HepG2 (cell line): ENCODE results near the gene WDR73. TPM values are rescaled to one million over a fixed set of nuclear protein-coding genes. Genes with fewer than 3 reads are reported as not detected.

Experiments used
- ASH2L ChIP-seq: fragments of 300-600, 200-600 bp; sonication (generic); IDR thresholded peaks from 2 replicates; pipeline ENCODE4 v1.7.0; 2017; ENCODE audit warnings: low read depth, mild to moderate bottlenecking, moderate library complexity, mixed read lengths, low read length; ENCODE audit not compliant: insufficient read length
- ATAD3A ChIP-seq: sonication (generic); formaldehyde crosslinking; IDR thresholded peaks from 2 replicates; pipeline ENCODE4 v1.4.0; 2020; ENCODE audit warnings: missing genetic modification reagents
- DR1 ChIP-seq: sonication (generic); formaldehyde crosslinking; IDR thresholded peaks from 2 replicates; pipeline ENCODE4 v1.8.0; 2021; ENCODE audit warnings: mild to moderate bottlenecking, missing genetic modification reagents, inconsistent platforms
- FOXA1 ChIP-seq, 2 experiments: fragments of 450-650 bp in 1 of 2; sonication (generic) in 1 of 2; formaldehyde crosslinking in 1 of 2; IDR thresholded peaks; 2 replicates each; pipeline versions ENCODE4 v1.4.0 to v1.6.1; 2016 to 2020; ENCODE audit warnings: missing genetic modification reagents in 1 of 2
- FOXJ3 ChIP-seq: sonication (generic); formaldehyde crosslinking; IDR thresholded peaks from 2 replicates; pipeline ENCODE4 v1.4.0; 2020; ENCODE audit warnings: missing genetic modification reagents, mild to moderate bottlenecking, borderline replicate concordance
- JUND ChIP-seq: sonication (generic); formaldehyde crosslinking; IDR thresholded peaks from 2 replicates; pipeline ENCODE4 v1.8.0; 2022; ENCODE audit warnings: mild to moderate bottlenecking, missing genetic modification reagents
- KMT2B ChIP-seq: IDR thresholded peaks from 2 replicates; pipeline ENCODE4 v1.6.1; 2016; ENCODE audit warnings: missing genetic modification reagents, missing compliant biosample characterization
- MATR3 ChIP-seq: sonication (generic); formaldehyde crosslinking; IDR thresholded peaks from 2 replicates; pipeline ENCODE4 v1.4.0; 2020; ENCODE audit warnings: missing genetic modification reagents
- MEF2D ChIP-seq: sonication (generic); formaldehyde crosslinking; IDR thresholded peaks from 2 replicates; pipeline ENCODE4 v1.5.1; 2020; ENCODE audit warnings: mild to moderate bottlenecking, missing genetic modification reagents
- NFYC ChIP-seq: IDR thresholded peaks from 2 replicates; pipeline ENCODE4 v1.6.1; 2016; ENCODE audit warnings: missing genetic modification reagents, missing compliant biosample characterization
- PAF1 ChIP-seq: IDR thresholded peaks from 2 replicates; pipeline ENCODE4 v1.6.1; 2016; ENCODE audit warnings: missing genetic modification reagents, missing compliant biosample characterization
- PPARG ChIP-seq: conservative IDR thresholded peaks from 2 replicates; pipeline ENCODE4 v1.6.1; 2016; ENCODE audit warnings: missing biosample characterization, missing genetic modification reagents
- SP1 ChIP-seq, 2 experiments: fragments of 450-650 bp in 1 of 2; sonication (generic) in 1 of 2; formaldehyde crosslinking in 1 of 2; IDR thresholded peaks; 2 replicates each; pipeline versions ENCODE4 v1.4.0 to v1.6.1; 2016 to 2020; ENCODE audit warnings: missing genetic modification reagents in 1 of 2
- ZFP1 ChIP-seq: IDR thresholded peaks from 2 replicates; pipeline ENCODE4 v1.6.1; 2016
- ZFP36 ChIP-seq: fragments of 150-350 bp; IDR thresholded peaks from 2 replicates; pipeline ENCODE4 v1.6.1; 2018; ENCODE audit warnings: borderline replicate concordance, low read length, low read depth; ENCODE audit not compliant: partially characterized antibody
- ZKSCAN5 ChIP-seq: sonication (generic); formaldehyde crosslinking; IDR thresholded peaks from 2 replicates; pipeline ENCODE4 v1.5.1; 2020; ENCODE audit warnings: mild to moderate bottlenecking, missing genetic modification reagents
- ZMYM3 ChIP-seq: sonication (generic); formaldehyde crosslinking; IDR thresholded peaks from 2 replicates; pipeline ENCODE4 v1.5.1; 2020; ENCODE audit warnings: mild to moderate bottlenecking, missing genetic modification reagents
- ZNF124 ChIP-seq: sonication (generic); formaldehyde crosslinking; IDR thresholded peaks from 2 replicates; pipeline ENCODE4 v1.4.0; 2020; ENCODE audit warnings: missing genetic modification reagents
- ZNF20 ChIP-seq: sonication (generic); formaldehyde crosslinking; IDR thresholded peaks from 2 replicates; pipeline ENCODE4 v1.4.0; 2020; ENCODE audit warnings: mild to moderate bottlenecking, moderate library complexity, missing genetic modification reagents
- ZNF563 ChIP-seq: sonication (generic); formaldehyde crosslinking; IDR thresholded peaks from 2 replicates; pipeline ENCODE4 v1.8.0; 2022; ENCODE audit warnings: mild to moderate bottlenecking, moderate library complexity, missing genetic modification reagents
- ZNF614 ChIP-seq: IDR thresholded peaks from 2 replicates; pipeline ENCODE4 v1.6.1; 2018; ENCODE audit warnings: missing biosample characterization, missing genetic modification reagents, inconsistent platforms, borderline replicate concordance
- polyA plus RNA-seq, 8 experiments: library from polyadenylated mRNA; depleted of rRNA in 3 of 8; stranded (reverse) in 7 of 8; unstranded in 1 of 8; fragments of >200 nt; fragmentation: Illumina TruSeq in 4 of 8; extraction: Trizol in 4 of 8; gene quantifications; 2 replicates each; pipeline versions ENCODE4 v1.2.1 to v1.2.3, GENCODE V29; 2011 to 2016; ENCODE audit warnings: low read depth in 4 of 8, missing spikeins in 1 of 8, mixed read lengths in 1 of 8; ENCODE audit not compliant: insufficient read depth in 1 of 8
- total RNA-seq, 5 experiments: library from RNA; depleted of rRNA; stranded (reverse); fragments of >200 nt; fragmentation: Illumina TruSeq; extraction: Trizol; gene quantifications; 2 replicates each; pipeline ENCODE4 v1.2.3, GENCODE V29; 2016; ENCODE audit warnings: low read depth in 1 of 5
- TF ChIP-seq, protein P1 (sequence below): IDR thresholded peaks from 2 replicates; pipeline ENCODE4 v1.6.1; 2016
- TF ChIP-seq, protein P2 (sequence below): sonication (generic); formaldehyde crosslinking; IDR thresholded peaks from 2 replicates; pipeline ENCODE4 v1.4.0; 2020; ENCODE audit warnings: mild to moderate bottlenecking, missing genetic modification reagents
- TF ChIP-seq, protein P3 (sequence below): sonication (generic); formaldehyde crosslinking; IDR thresholded peaks from 2 replicates; pipeline ENCODE4 v1.5.1; 2020; ENCODE audit warnings: missing genetic modification reagents, mild to moderate bottlenecking, borderline replicate concordance
- TF ChIP-seq, protein P4 (sequence below): sonication (generic); formaldehyde crosslinking; IDR thresholded peaks from 2 replicates; pipeline ENCODE4 v1.4.0; 2020; ENCODE audit warnings: missing genetic modification reagents, borderline replicate concordance

The WDR73 gene
- total and polyA plus RNA-seq, 2 of the 13 experiments (the other 11 are each of a cell fraction or from before 2014, with no cell fraction given) = 20.0 to 35.5 TPM

DNA sequence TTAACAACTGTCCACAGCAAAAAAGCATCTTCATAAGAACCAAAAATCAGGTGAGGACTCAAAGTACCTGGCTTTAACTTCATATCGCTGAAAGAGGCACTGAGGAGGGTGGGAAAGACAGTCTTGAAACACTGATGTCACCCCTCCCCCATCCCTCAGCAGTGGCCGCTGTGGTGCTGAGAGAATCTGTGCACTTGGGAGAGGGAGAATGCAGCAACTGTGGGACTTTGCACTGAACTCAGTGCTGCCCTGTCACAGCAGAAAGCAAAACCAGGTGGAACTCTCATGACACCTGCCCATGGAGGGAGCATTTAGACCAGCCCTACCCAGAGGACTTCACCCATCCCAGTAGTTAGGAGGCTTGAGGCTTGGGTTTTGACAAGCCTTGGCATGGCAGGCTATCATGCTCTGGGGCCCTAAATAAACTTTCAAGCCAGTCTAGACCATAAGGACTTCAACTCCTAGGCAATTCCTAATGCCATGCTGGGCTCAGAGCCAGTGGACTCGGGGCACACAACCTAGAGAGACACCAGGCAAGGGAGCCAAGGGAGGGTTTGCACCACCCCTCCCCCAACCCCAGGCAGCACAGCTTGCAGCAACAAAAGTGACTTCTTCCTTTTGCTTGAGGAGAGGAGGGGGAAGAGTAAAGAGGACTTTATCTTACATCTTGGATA, 59.3 kb downstream of the WDR73 start (continued):
- no peak for TF ChIP-seq DR1 (CRISPR knock-in tag)
- TF ChIP-seq, protein P1, sequence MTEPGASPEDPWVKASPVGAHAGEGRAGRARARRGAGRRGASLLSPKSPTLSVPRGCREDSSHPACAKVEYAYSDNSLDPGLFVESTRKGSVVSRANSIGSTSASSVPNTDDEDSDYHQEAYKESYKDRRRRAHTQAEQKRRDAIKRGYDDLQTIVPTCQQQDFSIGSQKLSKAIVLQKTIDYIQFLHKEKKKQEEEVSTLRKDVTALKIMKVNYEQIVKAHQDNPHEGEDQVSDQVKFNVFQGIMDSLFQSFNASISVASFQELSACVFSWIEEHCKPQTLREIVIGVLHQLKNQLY (CRISPR knock-in tag) = no peak
- no peak for TF ChIP-seq MATR3 (CRISPR knock-in tag)
- TF ChIP-seq, protein P2, sequence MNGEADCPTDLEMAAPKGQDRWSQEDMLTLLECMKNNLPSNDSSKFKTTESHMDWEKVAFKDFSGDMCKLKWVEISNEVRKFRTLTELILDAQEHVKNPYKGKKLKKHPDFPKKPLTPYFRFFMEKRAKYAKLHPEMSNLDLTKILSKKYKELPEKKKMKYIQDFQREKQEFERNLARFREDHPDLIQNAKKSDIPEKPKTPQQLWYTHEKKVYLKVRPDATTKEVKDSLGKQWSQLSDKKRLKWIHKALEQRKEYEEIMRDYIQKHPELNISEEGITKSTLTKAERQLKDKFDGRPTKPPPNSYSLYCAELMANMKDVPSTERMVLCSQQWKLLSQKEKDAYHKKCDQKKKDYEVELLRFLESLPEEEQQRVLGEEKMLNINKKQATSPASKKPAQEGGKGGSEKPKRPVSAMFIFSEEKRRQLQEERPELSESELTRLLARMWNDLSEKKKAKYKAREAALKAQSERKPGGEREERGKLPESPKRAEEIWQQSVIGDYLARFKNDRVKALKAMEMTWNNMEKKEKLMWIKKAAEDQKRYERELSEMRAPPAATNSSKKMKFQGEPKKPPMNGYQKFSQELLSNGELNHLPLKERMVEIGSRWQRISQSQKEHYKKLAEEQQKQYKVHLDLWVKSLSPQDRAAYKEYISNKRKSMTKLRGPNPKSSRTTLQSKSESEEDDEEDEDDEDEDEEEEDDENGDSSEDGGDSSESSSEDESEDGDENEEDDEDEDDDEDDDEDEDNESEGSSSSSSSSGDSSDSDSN (CRISPR knock-in tag) = 0 out of 2 replicates have a peak, but pooled peaks have one; percentile 24
- no peak for TF ChIP-seq ZNF20 (CRISPR knock-in tag)
- no peak for TF ChIP-seq MEF2D
- TF ChIP-seq NFYC (CRISPR knock-in tag) = no peak
- TF ChIP-seq ATAD3A (CRISPR knock-in tag) = no peak
- TF ChIP-seq ZNF563 (CRISPR knock-in tag) = peak; percentile 91
- TF ChIP-seq ZNF614 (CRISPR knock-in tag) = 0 out of 2 replicates have a peak, but pooled peaks have one; percentile 44
- TF ChIP-seq SP1 (IDR thresholded peaks at IDR 0.05) = no peak
- no peak for TF ChIP-seq SP1 (CRISPR knock-in tag; IDR thresholded peaks at IDR 0.05)
- TF ChIP-seq PAF1 (CRISPR knock-in tag) = no peak
- no peak for TF ChIP-seq PPARG (CRISPR knock-in tag)
- peak; percentile 35; the same call in 1 of the 2 replicates for TF ChIP-seq KMT2B (CRISPR knock-in tag)
- TF ChIP-seq ASH2L = peak; percentile 57
- TF ChIP-seq, protein P3, sequence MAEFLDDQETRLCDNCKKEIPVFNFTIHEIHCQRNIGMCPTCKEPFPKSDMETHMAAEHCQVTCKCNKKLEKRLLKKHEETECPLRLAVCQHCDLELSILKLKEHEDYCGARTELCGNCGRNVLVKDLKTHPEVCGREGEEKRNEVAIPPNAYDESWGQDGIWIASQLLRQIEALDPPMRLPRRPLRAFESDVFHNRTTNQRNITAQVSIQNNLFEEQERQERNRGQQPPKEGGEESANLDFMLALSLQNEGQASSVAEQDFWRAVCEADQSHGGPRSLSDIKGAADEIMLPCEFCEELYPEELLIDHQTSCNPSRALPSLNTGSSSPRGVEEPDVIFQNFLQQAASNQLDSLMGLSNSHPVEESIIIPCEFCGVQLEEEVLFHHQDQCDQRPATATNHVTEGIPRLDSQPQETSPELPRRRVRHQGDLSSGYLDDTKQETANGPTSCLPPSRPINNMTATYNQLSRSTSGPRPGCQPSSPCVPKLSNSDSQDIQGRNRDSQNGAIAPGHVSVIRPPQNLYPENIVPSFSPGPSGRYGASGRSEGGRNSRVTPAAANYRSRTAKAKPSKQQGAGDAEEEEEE (CRISPR knock-in tag) = no peak
- no peak for TF ChIP-seq ZFP36
- TF ChIP-seq FOXA1 (IDR thresholded peaks at IDR 0.05) = no peak
- no peak for TF ChIP-seq FOXA1 (CRISPR knock-in tag; IDR thresholded peaks at IDR 0.05)
- TF ChIP-seq ZMYM3 (CRISPR knock-in tag) = 0 out of 2 replicates have a peak, but pooled peaks have one; percentile 20
- TF ChIP-seq ZNF124 (CRISPR knock-in tag) = no peak
- TF ChIP-seq, protein P4, sequence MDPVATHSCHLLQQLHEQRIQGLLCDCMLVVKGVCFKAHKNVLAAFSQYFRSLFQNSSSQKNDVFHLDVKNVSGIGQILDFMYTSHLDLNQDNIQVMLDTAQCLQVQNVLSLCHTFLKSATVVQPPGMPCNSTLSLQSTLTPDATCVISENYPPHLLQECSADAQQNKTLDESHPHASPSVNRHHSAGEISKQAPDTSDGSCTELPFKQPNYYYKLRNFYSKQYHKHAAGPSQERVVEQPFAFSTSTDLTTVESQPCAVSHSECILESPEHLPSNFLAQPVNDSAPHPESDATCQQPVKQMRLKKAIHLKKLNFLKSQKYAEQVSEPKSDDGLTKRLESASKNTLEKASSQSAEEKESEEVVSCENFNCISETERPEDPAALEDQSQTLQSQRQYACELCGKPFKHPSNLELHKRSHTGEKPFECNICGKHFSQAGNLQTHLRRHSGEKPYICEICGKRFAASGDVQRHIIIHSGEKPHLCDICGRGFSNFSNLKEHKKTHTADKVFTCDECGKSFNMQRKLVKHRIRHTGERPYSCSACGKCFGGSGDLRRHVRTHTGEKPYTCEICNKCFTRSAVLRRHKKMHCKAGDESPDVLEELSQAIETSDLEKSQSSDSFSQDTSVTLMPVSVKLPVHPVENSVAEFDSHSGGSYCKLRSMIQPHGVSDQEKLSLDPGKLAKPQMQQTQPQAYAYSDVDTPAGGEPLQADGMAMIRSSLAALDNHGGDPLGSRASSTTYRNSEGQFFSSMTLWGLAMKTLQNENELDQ (CRISPR knock-in tag) = no peak; the same call in 1 of the 2 replicates
- no peak for TF ChIP-seq JUND (CRISPR knock-in tag)
- no peak for TF ChIP-seq ZFP1
- TF ChIP-seq FOXJ3 = no peak
- no peak for TF ChIP-seq ZKSCAN5 (CRISPR knock-in tag)
